SK-N-SH treated with all-trans-retinoic acid at 6 μM for 48 hours (cell line): ENCODE data around the gene ZNF423.

Source experiments
- ATAC-seq: fragments of 200-7000 bp; cut with Tn5 transposase; 3 replicates; pipeline ENCODE4 v1.9.1; 2020; ENCODE audit warnings: mild to moderate bottlenecking, moderate library complexity
- BACH2 ChIP-seq: fragments of 250-450 bp; sonication (Bioruptor Pico); IDR thresholded peaks from 2 replicates; pipeline ENCODE4 v1.9.0; 2021; ENCODE audit warnings: mild to moderate bottlenecking, borderline replicate concordance
- CSDC2 ChIP-seq: fragments of 250-450 bp; sonication (Bioruptor Pico); IDR thresholded peaks from 2 replicates; pipeline ENCODE4 v1.5.0; 2020; ENCODE audit warnings: mild to moderate bottlenecking, moderate library complexity
- ESRRG ChIP-seq: fragments of 250-450 bp; sonication (Bioruptor Pico); IDR thresholded peaks from 2 replicates; pipeline ENCODE4 v1.6.1; 2021; ENCODE audit warnings: mild to moderate bottlenecking
- GLIS3 ChIP-seq: fragments of 250-450 bp; sonication (Bioruptor Pico); IDR thresholded peaks from 2 replicates; pipeline ENCODE4 v1.5.0; 2020; ENCODE audit warnings: mild to moderate bottlenecking, moderate library complexity
- ISL1 ChIP-seq: fragments of 250-450 bp; sonication (Bioruptor Pico); IDR thresholded peaks from 2 replicates; pipeline ENCODE4 v2.1.2; 2022; ENCODE audit warnings: mild to moderate bottlenecking, moderate library complexity
- OSR1 ChIP-seq: fragments of 250-450 bp; sonication (Bioruptor Pico); IDR thresholded peaks from 2 replicates; pipeline ENCODE4 v1.8.0; 2022; ENCODE audit warnings: moderate library complexity, mild to moderate bottlenecking, inconsistent platforms
- PATZ1 ChIP-seq: fragments of 250-450 bp; sonication (Bioruptor Pico); IDR thresholded peaks from 2 replicates; pipeline ENCODE4 v1.8.0; 2020; ENCODE audit warnings: mild to moderate bottlenecking, moderate library complexity, borderline replicate concordance
- PPARA ChIP-seq: fragments of 250-450 bp; sonication (Bioruptor Pico); IDR thresholded peaks from 2 replicates; pipeline ENCODE4 v1.5.0; 2020; ENCODE audit warnings: mild to moderate bottlenecking, borderline replicate concordance
- RARB ChIP-seq: fragments of 250-450 bp; sonication (Bioruptor Pico); IDR thresholded peaks from 2 replicates; pipeline ENCODE4 v1.8.0; 2021; ENCODE audit warnings: mild to moderate bottlenecking, moderate library complexity
- SNAI2 ChIP-seq: fragments of 250-450 bp; sonication (Bioruptor Pico); IDR thresholded peaks from 2 replicates; pipeline ENCODE4 v1.5.0; 2020; ENCODE audit warnings: mild to moderate bottlenecking, moderate library complexity
- TCF4 ChIP-seq: fragments of 250-450 bp; sonication (Bioruptor Pico); IDR thresholded peaks from 2 replicates; pipeline ENCODE4 v1.8.0; 2021; ENCODE audit warnings: mild to moderate bottlenecking, moderate library complexity, borderline replicate concordance
- TOX ChIP-seq: fragments of 250-450 bp; sonication (Bioruptor Pico); IDR thresholded peaks from 2 replicates; pipeline ENCODE4 v1.8.0; 2021; ENCODE audit warnings: mild to moderate bottlenecking, moderate library complexity, borderline replicate concordance
- ZFP3 ChIP-seq: fragments of 250-450 bp; sonication (Bioruptor Pico); IDR thresholded peaks from 2 replicates; pipeline ENCODE4 v1.5.0; 2020; ENCODE audit warnings: mild to moderate bottlenecking, moderate library complexity
- ZFP30 ChIP-seq: fragments of 450-650 bp; formaldehyde crosslinking; IDR thresholded peaks from 2 replicates; pipeline ENCODE4 v1.5.0; 2022; ENCODE audit warnings: mild to moderate bottlenecking, moderate library complexity
- ZNF565 ChIP-seq: fragments of 450-650 bp; formaldehyde crosslinking; conservative IDR thresholded peaks from 2 replicates; pipeline ENCODE4 v1.5.0; 2020; ENCODE audit warnings: low read depth, mild to moderate bottlenecking, moderate library complexity
- ZNF70 ChIP-seq: fragments of 450-650 bp; formaldehyde crosslinking; IDR thresholded peaks from 2 replicates; pipeline ENCODE4 v1.5.0; 2020; ENCODE audit warnings: mild to moderate bottlenecking, moderate library complexity
- ZNF8 ChIP-seq: fragments of 450-650 bp; formaldehyde crosslinking; IDR thresholded peaks from 2 replicates; pipeline ENCODE4 v1.5.0; 2020; ENCODE audit warnings: mild to moderate bottlenecking, moderate library complexity
- TF ChIP-seq, protein P1 (sequence below): fragments of 250-450 bp; sonication (Bioruptor Pico); IDR thresholded peaks from 2 replicates; pipeline ENCODE4 v1.5.0; 2020; ENCODE audit warnings: mild to moderate bottlenecking, moderate library complexity
- TF ChIP-seq, protein P2 (sequence below): fragments of 250-450 bp; sonication (Bioruptor Pico); IDR thresholded peaks from 2 replicates; pipeline ENCODE4 v1.5.1; 2021; ENCODE audit warnings: mild to moderate bottlenecking, moderate library complexity
- TF ChIP-seq, protein P3 (sequence below): fragments of 250-450 bp; sonication (Bioruptor Pico); IDR thresholded peaks from 2 replicates; pipeline ENCODE4 v1.8.0; 2021; ENCODE audit warnings: low read depth, mild to moderate bottlenecking, moderate library complexity, borderline replicate concordance
- TF ChIP-seq, protein P4 (sequence below): fragments of 250-450 bp; sonication (Bioruptor Pico); IDR thresholded peaks from 2 replicates; pipeline ENCODE4 v1.5.1; 2020; ENCODE audit warnings: low read depth, mild to moderate bottlenecking, moderate library complexity

The ZNF423 gene

GRCh38 chr16:49578018-49578417 is 277.9 kb downstream of the ZNF423 start:
- ATAC-seq: no peak
- no peak for TF ChIP-seq TOX (CRISPR knock-in tag)
- TF ChIP-seq SNAI2 (CRISPR knock-in tag): no peak
- no peak for TF ChIP-seq PPARA (CRISPR knock-in tag)

- no peak for ATAC-seq
- TF ChIP-seq, protein P1, sequence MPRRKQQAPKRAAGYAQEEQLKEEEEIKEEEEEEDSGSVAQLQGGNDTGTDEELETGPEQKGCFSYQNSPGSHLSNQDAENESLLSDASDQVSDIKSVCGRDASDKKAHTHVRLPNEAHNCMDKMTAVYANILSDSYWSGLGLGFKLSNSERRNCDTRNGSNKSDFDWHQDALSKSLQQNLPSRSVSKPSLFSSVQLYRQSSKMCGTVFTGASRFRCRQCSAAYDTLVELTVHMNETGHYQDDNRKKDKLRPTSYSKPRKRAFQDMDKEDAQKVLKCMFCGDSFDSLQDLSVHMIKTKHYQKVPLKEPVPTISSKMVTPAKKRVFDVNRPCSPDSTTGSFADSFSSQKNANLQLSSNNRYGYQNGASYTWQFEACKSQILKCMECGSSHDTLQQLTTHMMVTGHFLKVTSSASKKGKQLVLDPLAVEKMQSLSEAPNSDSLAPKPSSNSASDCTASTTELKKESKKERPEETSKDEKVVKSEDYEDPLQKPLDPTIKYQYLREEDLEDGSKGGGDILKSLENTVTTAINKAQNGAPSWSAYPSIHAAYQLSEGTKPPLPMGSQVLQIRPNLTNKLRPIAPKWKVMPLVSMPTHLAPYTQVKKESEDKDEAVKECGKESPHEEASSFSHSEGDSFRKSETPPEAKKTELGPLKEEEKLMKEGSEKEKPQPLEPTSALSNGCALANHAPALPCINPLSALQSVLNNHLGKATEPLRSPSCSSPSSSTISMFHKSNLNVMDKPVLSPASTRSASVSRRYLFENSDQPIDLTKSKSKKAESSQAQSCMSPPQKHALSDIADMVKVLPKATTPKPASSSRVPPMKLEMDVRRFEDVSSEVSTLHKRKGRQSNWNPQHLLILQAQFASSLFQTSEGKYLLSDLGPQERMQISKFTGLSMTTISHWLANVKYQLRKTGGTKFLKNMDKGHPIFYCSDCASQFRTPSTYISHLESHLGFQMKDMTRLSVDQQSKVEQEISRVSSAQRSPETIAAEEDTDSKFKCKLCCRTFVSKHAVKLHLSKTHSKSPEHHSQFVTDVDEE: no peak
- TF ChIP-seq ISL1 (CRISPR knock-in tag) (no peak), OSR1 (CRISPR knock-in tag) (no peak), RARB (CRISPR knock-in tag) (no peak), CSDC2 (CRISPR knock-in tag) (no peak), ESRRG (CRISPR knock-in tag) (no peak), ZNF70 (CRISPR knock-in tag) (no peak), TCF4 (no peak), ZNF565 (no peak), SNAI2 (CRISPR knock-in tag) (no peak), ZFP3 (no peak), PATZ1 (no peak)
- TF ChIP-seq, protein P2, sequence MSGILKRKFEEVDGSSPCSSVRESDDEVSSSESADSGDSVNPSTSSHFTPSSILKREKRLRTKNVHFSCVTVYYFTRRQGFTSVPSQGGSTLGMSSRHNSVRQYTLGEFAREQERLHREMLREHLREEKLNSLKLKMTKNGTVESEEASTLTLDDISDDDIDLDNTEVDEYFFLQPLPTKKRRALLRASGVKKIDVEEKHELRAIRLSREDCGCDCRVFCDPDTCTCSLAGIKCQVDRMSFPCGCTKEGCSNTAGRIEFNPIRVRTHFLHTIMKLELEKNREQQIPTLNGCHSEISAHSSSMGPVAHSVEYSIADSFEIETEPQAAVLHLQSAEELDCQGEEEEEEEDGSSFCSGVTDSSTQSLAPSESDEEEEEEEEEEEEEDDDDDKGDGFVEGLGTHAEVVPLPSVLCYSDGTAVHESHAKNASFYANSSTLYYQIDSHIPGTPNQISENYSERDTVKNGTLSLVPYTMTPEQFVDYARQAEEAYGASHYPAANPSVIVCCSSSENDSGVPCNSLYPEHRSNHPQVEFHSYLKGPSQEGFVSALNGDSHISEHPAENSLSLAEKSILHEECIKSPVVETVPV: no peak
- TF ChIP-seq, protein P3, sequence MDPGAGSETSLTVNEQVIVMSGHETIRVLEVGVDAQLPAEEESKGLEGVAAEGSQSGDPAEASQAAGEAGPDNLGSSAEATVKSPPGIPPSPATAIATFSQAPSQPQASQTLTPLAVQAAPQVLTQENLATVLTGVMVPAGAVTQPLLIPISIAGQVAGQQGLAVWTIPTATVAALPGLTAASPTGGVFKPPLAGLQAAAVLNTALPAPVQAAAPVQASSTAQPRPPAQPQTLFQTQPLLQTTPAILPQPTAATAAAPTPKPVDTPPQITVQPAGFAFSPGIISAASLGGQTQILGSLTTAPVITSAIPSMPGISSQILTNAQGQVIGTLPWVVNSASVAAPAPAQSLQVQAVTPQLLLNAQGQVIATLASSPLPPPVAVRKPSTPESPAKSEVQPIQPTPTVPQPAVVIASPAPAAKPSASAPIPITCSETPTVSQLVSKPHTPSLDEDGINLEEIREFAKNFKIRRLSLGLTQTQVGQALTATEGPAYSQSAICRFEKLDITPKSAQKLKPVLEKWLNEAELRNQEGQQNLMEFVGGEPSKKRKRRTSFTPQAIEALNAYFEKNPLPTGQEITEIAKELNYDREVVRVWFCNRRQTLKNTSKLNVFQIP (CRISPR knock-in tag): no peak
These were observed 279.0 kb downstream of the ZNF423 start for GRCh38 chr16:49576941-49577340.

GRCh38 chr16:49576173-49576494 is 279.8 kb downstream of the ZNF423 start:
- no peak for ATAC-seq
- TF ChIP-seq TOX (CRISPR knock-in tag) (no peak), TCF4 (no peak), GLIS3 (CRISPR knock-in tag) (no peak), ZFP30 (CRISPR knock-in tag) (no peak), ZNF70 (CRISPR knock-in tag) (no peak), ZNF565 (no peak)
- TF ChIP-seq, protein P4, sequence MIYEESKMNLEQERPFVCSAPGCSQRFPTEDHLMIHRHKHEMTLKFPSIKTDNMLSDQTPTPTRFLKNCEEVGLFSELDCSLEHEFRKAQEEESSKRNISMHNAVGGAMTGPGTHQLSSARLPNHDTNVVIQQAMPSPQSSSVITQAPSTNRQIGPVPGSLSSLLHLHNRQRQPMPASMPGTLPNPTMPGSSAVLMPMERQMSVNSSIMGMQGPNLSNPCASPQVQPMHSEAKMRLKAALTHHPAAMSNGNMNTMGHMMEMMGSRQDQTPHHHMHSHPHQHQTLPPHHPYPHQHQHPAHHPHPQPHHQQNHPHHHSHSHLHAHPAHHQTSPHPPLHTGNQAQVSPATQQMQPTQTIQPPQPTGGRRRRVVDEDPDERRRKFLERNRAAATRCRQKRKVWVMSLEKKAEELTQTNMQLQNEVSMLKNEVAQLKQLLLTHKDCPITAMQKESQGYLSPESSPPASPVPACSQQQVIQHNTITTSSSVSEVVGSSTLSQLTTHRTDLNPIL (CRISPR knock-in tag): no peak

DNA sequence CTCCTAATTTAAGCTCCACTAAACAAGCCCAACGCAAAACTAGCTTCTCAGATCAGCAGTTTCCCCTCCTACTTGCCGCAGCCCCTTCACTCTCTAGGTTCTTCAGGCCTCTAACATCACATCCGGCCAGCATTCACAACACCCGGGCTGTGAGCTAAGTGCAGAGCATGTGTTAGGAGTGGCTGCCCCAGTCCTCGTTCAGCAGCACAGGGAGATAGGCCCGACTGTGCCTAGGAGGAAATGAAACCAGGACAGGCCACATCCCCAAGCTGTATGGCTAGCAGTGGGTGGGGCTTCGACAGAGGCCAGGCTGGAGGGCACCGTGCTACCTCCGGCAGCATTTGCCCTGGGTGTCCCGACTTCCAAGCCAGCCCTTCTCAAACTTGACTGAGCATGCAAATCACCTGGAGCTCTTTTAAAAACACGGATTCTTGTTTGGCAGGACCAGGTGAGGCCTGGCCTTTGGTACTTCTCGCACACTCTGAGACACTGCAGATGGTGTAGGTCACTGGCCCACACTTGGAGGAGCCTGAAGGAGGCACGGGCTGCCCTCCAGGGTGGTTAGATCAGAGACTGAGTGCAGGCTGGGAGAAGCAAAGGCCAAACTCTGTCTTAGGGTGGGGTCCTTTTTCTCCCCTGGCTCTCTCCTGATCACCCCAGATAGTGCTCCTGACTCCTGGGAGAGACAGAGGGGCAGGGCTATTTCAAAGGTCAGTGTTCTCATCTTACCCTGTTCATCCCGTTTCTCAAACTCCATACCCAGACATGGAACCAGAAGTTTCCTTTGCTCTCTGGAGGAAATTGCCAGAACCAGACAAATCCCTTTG is 280.4 kb downstream of the ZNF423 start:
- no peak for TF ChIP-seq ZNF8
- no peak for TF ChIP-seq BACH2
- no peak for TF ChIP-seq ZFP30 (CRISPR knock-in tag)
- no peak for TF ChIP-seq ISL1 (CRISPR knock-in tag)
- TF ChIP-seq GLIS3 (CRISPR knock-in tag): no peak
- no peak for TF ChIP-seq ZNF565
- TF ChIP-seq PPARA (CRISPR knock-in tag): no peak
- TF ChIP-seq SNAI2 (CRISPR knock-in tag): no peak
- TF ChIP-seq ESRRG (CRISPR knock-in tag): no peak
- TF ChIP-seq, protein P4 (CRISPR knock-in tag): no peak
- no peak for ATAC-seq
